PC-9 (cell line): ENCODE results near the gene SUSD3. TPM values are rescaled to one million over a fixed set of nuclear protein-coding genes. Genes with fewer than 3 reads are reported as not detected.

Experiments
- BruUV-seq: library from RNA; stranded (reverse); fragments of 400-500 nt; replicated peaks from 2 replicates; lab custom pipeline; 2021; lab: Mats Ljungman, UMichigan
- CTCF ChIA-PET: fragments of 300-600 bp; sonication (Branson Sonifier 250); formaldehyde crosslinking; loops from one replicate; lab custom pipeline; 2022; ENCODE audit warnings: antibody characterized with exemption; lab: Charles Lee
- POLR2A ChIA-PET: fragments of 300-600 bp; sonication (Branson Sonifier 250); formaldehyde crosslinking; loops from one replicate; lab custom pipeline; 2022; ENCODE audit warnings: antibody characterized with exemption; ENCODE audit not compliant: unreplicated experiment; lab: Charles Lee
- DNase-seq, 2 experiments: peaks; one replicate each; pipeline versions ENCODE4 v3.0.0 to v3.0.0-alpha.2; 2015 to 2022; ENCODE audit warnings: mixed read lengths in 1 of 2
- H2AFZ ChIP-seq: fragments of 200-600 bp; sonication (generic); 2 replicates; pipeline ENCODE4 v1.8.1; 2017; ENCODE audit warnings: antibody characterized with exemption
- H3F3A ChIP-seq: fragments of 200-600 bp; sonication (generic); 2 replicates; pipeline ENCODE4 v1.8.1; 2017; ENCODE audit warnings: antibody characterized with exemption, mild to moderate bottlenecking, low read depth; ENCODE audit not compliant: insufficient read depth
- H3K27ac ChIP-seq: fragments of 200-600 bp; sonication (generic); 2 replicates; pipeline ENCODE4 v1.6.1; 2016; ENCODE audit warnings: mixed run types
- H3K27me3 ChIP-seq: fragments of 200-600 bp; sonication (generic); 2 replicates; pipeline ENCODE4 v1.6.1; 2016; ENCODE audit warnings: low read depth, mixed run types; ENCODE audit not compliant: insufficient read depth
- H3K36me3 ChIP-seq: fragments of 200-600 bp; sonication (generic); 2 replicates; pipeline ENCODE4 v1.6.1; 2016; ENCODE audit warnings: low read depth, mixed run types
- H3K4me1 ChIP-seq: fragments of 200-600 bp; sonication (generic); replicated peaks from 2 replicates; pipeline ENCODE4 v1.6.1; 2016; ENCODE audit warnings: mixed run types; ENCODE audit not compliant: insufficient read depth
- H3K4me2 ChIP-seq: fragments of 200-600 bp; sonication (generic); 2 replicates; pipeline ENCODE4 v1.6.1; 2017; ENCODE audit warnings: mixed run types
- H3K4me3 ChIP-seq: fragments of 200-600 bp; sonication (generic); 2 replicates; pipeline ENCODE4 v1.6.1; 2016; ENCODE audit warnings: mixed run types
- H3K79me2 ChIP-seq: fragments of 200-600 bp; sonication (generic); 2 replicates; pipeline ENCODE4 v1.6.1; 2017; ENCODE audit warnings: low read depth, mixed run types
- H3K9me2 ChIP-seq: fragments of 200-600 bp; sonication (generic); 2 replicates; pipeline ENCODE4 v1.8.1; 2017; ENCODE audit warnings: mild to moderate bottlenecking; ENCODE audit not compliant: insufficient read depth
- H3K9me3 ChIP-seq: fragments of 200-600 bp; sonication (generic); 2 replicates; pipeline ENCODE4 v1.8.1; 2016; ENCODE audit warnings: low read depth; ENCODE audit not compliant: insufficient read depth
- H4K20me1 ChIP-seq: fragments of 200-600 bp; sonication (generic); 2 replicates; pipeline ENCODE4 v1.8.1; 2017; ENCODE audit not compliant: insufficient read depth
- EZH2 ChIP-seq: fragments of 200-600 bp; sonication (generic); IDR thresholded peaks from 2 replicates; pipeline ENCODE4 v1.8.0; 2017; ENCODE audit warnings: antibody characterized with exemption, low read depth
- intact Hi-C: fragments of 100-400 bp; cut with micrococcal nuclease; formaldehyde crosslinking; loops from one replicate; pipeline ENCODE4 v1.10.0; 2022; ENCODE audit not compliant: unreplicated experiment
- total RNA-seq: library from RNA; stranded (reverse); gene quantifications from 2 replicates; pipeline ENCODE4 v1.2.3, GENCODE V29; 2021
- TF ChIP-seq, protein P1 (sequence below): fragments of 200-600 bp; sonication (generic); conservative IDR thresholded peaks from 2 replicates; pipeline ENCODE4 v1.6.1; 2017; ENCODE audit warnings: mixed run types, antibody characterized with exemption, mild to moderate bottlenecking, moderate library complexity

SUSD3 gene
- total RNA-seq, 1 experiment from 2014 or later: 8.4 TPM

DNA sequence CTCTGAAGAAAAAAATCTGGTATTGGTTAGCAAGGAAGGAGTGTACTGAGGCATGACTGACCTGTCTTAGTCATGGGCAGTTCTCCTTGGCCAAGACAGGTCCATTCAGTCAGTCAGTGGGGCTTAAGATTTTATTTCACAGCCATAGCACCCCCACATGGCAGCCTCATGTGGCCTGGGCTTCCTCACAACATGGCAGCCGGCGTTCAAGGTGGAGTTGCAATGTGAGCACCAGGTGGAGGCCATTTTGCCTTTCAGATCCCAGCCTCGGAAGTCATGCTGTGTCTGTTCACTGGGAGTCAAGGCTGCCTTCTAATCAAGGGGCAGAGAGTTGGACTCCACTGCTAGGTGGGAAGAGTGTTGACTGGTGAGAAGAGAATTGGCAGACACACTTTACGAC lies 27.2 kb downstream of the SUSD3 start:
- no peak overlapping the region for H2AFZ ChIP-seq
- H3K27me3 ChIP-seq: no peaks in the 10 kb centered on the region
- H3K27ac ChIP-seq: no peak overlapping the region
- H3F3A ChIP-seq: peaks cover 5% of the 10 kb centered on the region
- no peak for TF ChIP-seq EZH2
- TF ChIP-seq, protein P1, sequence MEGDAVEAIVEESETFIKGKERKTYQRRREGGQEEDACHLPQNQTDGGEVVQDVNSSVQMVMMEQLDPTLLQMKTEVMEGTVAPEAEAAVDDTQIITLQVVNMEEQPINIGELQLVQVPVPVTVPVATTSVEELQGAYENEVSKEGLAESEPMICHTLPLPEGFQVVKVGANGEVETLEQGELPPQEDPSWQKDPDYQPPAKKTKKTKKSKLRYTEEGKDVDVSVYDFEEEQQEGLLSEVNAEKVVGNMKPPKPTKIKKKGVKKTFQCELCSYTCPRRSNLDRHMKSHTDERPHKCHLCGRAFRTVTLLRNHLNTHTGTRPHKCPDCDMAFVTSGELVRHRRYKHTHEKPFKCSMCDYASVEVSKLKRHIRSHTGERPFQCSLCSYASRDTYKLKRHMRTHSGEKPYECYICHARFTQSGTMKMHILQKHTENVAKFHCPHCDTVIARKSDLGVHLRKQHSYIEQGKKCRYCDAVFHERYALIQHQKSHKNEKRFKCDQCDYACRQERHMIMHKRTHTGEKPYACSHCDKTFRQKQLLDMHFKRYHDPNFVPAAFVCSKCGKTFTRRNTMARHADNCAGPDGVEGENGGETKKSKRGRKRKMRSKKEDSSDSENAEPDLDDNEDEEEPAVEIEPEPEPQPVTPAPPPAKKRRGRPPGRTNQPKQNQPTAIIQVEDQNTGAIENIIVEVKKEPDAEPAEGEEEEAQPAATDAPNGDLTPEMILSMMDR: no peak
- peaks cover 6% of the 10 kb centered on the region; the same call in 1 of the 2 replicates for H3K4me1 ChIP-seq
- no peaks in the 10 kb centered on the region for H3K79me2 ChIP-seq
- H3K4me3 ChIP-seq: no peak overlapping the region
- intact Hi-C loops: no loop called here
- POLR2A ChIA-PET: interaction anchor here (0.7 kb wide), 1 partner anchor 338 kb away, joined by 4 read pairs; no protein-coding TSS in a partner anchor
- DNase-seq: no peak
- no peaks in the 10 kb centered on the region for H4K20me1 ChIP-seq
- CTCF ChIA-PET: no interaction called here
- H3K4me2 ChIP-seq: no peak overlapping the region
- no peaks in the 10 kb centered on the region for H3K36me3 ChIP-seq
- peaks cover 7% of the 10 kb centered on the region for H3K9me3 ChIP-seq
- BruUV-seq: no TSS peak
- H3K9me2 ChIP-seq: no peaks in the 10 kb centered on the region

DNA sequence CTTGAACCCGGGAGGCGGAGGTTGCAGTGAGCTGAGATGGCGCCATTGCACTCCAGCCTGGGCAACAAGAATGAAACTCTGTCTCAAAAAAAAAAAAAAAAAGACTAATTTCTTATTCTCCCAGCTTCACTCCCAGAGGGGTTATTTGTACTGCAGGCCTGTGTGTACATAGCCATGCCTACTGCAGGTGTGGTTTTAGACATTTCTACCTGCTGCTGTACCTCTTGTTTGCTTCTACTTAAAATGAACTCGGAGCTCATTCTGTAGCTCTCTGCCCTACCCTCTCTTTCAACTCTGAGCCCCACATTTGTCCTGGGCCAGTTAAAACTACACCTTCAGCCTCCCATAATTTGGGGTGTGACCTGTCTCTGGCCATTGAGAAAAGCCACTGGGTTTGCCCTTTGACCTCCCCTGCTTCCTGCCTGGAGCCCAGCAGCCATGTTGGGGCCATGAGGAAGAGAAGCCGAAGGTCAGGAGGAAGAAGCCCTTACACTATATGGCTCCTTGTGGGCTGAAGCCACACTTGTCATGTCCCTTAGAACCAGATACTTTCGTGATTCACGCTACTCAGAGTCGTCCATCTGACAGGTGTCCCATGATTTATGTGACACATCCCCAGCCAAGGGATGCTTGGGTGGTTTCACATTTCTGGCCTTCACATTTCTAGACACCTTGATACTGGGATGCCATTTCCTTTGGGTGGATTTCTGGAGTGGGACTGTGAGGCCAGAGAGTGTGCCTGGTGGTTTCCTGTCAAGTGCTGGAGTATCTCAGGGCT lies 28.1 kb downstream of the SUSD3 start:
- no peak overlapping the region for H3K4me3 ChIP-seq
- TF ChIP-seq, protein P1: no peak
- TF ChIP-seq EZH2: no peak
- H3K9me2 ChIP-seq: no peaks in the 10 kb centered on the region
- peaks cover 14% of the 10 kb centered on the region for H3K9me3 ChIP-seq
- no peaks in the 10 kb centered on the region for H3K79me2 ChIP-seq
- intact Hi-C loops: no loop called here
- no peak overlapping the region for H3K4me2 ChIP-seq
- DNase-seq: no peak
- BruUV-seq: no TSS peak
- no peaks in the 10 kb centered on the region for H4K20me1 ChIP-seq
- ChIA-PET POLR2A (no interaction called here), CTCF (no interaction called here)
- peaks cover 14% of the 10 kb centered on the region for H3F3A ChIP-seq
- no peak overlapping the region for H3K27ac ChIP-seq
- H2AFZ ChIP-seq: no peak overlapping the region
- H3K27me3 ChIP-seq: no peaks in the 10 kb centered on the region
- peaks cover 7% of the 10 kb centered on the region for H3K4me1 ChIP-seq
- H3K36me3 ChIP-seq: no peaks in the 10 kb centered on the region

DNA sequence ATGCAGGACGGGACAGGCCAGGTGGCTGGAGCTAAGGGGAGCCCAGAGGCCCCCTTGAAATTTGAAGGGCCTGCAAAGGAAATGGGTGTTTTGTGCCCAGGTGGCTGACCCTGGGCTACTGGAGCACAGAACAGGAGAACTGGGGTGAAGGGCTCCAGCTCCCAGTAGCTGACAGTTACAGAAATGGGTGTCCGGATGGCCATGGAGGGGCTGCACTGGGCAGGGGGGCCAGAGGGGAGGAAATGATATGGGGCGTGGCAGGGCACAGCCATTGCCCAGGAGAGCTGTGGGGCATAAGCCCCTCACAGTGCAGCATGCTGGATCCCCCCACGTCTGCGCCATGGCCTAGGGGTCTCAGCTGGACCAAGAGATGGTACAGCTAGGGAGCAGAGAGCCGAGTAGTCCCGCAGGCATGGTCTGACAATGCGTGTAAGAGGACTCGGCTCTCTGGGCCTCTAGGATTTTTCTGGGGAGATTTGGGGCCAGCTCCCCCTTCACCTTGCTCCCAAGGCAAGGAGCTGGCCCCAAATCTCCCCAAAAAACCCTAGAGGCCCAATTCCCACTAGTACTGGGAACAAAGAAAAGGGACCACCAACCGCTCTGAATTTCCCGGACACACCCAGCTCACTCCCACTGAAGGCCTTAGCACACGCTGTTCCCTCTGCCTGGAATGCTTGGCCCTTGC lies 29.6 kb downstream of the SUSD3 start:
- Histone ChIP-seq H3K27ac (no peak overlapping the region), H3K27me3 (no peaks in the 10 kb centered on the region), H3K36me3 (no peaks in the 10 kb centered on the region), H3K4me3 (no peak overlapping the region), H3K79me2 (no peaks in the 10 kb centered on the region), H3K4me2 (no peak overlapping the region), H3K9me2 (no peaks in the 10 kb centered on the region), H3F3A (peaks cover 28% of the 10 kb centered on the region), H3K4me1 (peaks cover 20% of the 10 kb centered on the region), H3K9me3 (peaks cover 14% of the 10 kb centered on the region), H4K20me1 (no peaks in the 10 kb centered on the region), H2AFZ (no peak overlapping the region)
- no peak for DNase-seq
- no TSS peak for BruUV-seq
- ChIA-PET CTCF (no interaction called here), POLR2A (no interaction called here)
- TF ChIP-seq EZH2: no peak
- TF ChIP-seq, protein P1: no peak
- intact Hi-C loops: no loop called here
